T-helper 1 cell treated with Interleukin-12 subunit alpha and Interleukin-12 subunit beta and Interleukin-4 antibody, amounts not matched to agents 30 μg/mL and 1 μg/mL, for 36 hours (primary cell): Measurements from ENCODE around the gene NOXA1.
"Not testable (repeated sequence)": the region's sequence is repeated elsewhere in the genome, so short reads cannot be mapped to it uniquely, and the experiment has no call there.

Experiments
- H3K27ac Mint-ChIP-seq: one replicate; pipeline ENCODE4 v1.8.0; 2021; ENCODE audit warnings: mild to moderate bottlenecking, mixed read lengths
- H3K27me3 Mint-ChIP-seq: one replicate; pipeline ENCODE4 v1.8.0; 2021; ENCODE audit warnings: low read depth, mixed read lengths
- H3K36me3 Mint-ChIP-seq: one replicate; pipeline ENCODE4 v1.8.0; 2021; ENCODE audit warnings: low read depth, mixed read lengths
- H3K4me1 Mint-ChIP-seq: one replicate; pipeline ENCODE4 v1.8.0; 2021; ENCODE audit warnings: low read depth, mixed read lengths
- H3K4me3 Mint-ChIP-seq: one replicate; pipeline ENCODE4 v1.8.0; 2021; ENCODE audit warnings: mild to moderate bottlenecking, moderate library complexity, mixed read lengths
- H3K9me3 Mint-ChIP-seq: one replicate; pipeline ENCODE4 v1.8.0; 2021; ENCODE audit warnings: mixed read lengths

Gene NOXA1

DNA sequence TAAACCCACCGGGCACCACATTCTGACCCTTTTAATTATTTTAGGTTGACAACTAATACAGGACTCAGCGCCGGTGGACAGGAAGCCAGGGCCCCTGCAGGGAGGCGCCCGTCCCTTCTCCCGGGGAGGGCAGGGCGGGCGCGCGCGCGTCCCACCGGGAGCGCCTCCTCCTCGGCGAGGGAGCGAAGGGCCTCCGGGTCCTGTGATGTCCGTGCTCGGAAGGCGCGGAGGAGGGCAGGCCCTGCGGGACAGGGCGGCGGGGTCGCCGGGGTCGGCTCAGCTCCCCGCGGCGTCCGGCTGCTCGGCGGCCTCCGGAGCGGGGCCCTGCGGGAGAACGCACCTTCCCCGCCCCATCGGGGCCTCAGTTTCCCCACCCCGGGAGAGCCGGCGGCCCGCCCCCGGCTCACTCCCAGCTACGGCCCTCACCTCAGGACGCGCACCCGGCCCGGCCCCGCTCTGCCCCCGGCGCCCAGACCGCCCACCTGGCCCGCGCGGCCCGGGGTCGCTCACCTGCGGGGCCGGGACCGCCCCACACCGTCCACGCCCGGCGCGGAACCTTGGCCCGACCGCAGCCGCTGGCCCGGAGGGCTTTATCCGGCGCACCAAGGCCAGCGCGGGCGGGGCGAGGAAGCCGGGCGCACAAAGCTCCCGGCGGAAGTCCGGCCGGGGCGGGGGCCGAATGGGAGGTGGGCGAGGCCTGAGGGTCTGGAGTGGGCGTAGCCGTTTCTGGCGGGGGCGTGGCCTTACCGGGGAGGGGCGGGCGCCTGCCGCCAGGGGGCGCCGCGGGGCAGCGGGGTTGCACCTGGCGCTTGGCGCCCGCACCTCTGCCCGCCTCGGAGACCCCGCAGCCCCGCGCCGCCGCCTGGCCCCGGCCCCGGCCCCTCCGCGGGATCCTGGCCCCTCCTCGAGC, at the start of gene NOXA1, which contains the start of gene EXD3:
NOXA1 (plus strand) TSS at position 790 of the 910 bp plus-strand sequence. CDS start 137 bp downstream, outside the sequence.
EXD3 (minus strand) TSS at position 559 of the 910 bp plus-strand sequence. CDS start 27,805 bp downstream, outside the sequence.
- Mint-ChIP-seq H3K4me3 (peak within 1 kb of the TSS; percentile 87), H3K36me3 (no peaks in the 10 kb centered on the region), H3K4me1 (peaks cover 6% of the 10 kb centered on the region), H3K9me3 (no peaks in the 10 kb centered on the region), H3K27ac (peak within 1 kb of the TSS; percentile 63), H3K27me3 (peaks cover 6% of the 10 kb centered on the region)

DNA sequence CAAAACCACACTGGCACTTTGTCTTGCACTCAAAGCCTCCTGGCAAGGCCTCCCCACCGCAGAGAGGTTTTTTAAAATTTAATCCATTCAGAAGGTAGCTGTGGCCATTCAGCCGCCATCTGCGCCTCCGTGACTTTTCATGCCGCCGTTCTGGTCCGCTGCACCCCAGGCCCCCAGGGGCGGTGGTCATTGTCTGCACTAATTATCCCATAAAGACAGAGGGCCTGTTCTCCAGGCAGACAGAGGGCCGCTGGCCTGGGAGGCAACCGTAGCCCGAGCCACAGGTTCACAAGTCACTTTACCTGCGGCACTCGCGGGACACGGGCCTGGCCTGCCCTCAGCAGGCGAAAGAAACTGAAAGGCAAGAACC, 49.6 kb upstream of the NOXA1 start:
- Mint-ChIP-seq H3K4me1 (no peaks in the 10 kb centered on the region), H3K27me3 (no peaks in the 10 kb centered on the region)

GRCh38 chr9:137374131-137374845, 48.9 kb upstream of the NOXA1 start:
- H3K9me3 Mint-ChIP-seq, result no peaks in the 10 kb centered on the region
- H3K4me3 Mint-ChIP-seq, result no peak overlapping the region
- H3K27me3 Mint-ChIP-seq, result no peaks in the 10 kb centered on the region
- H3K36me3 Mint-ChIP-seq, result no peaks in the 10 kb centered on the region
- H3K27ac Mint-ChIP-seq, result no peak overlapping the region
- no peaks in the 10 kb centered on the region for H3K4me1 Mint-ChIP-seq

More for the DNA sequence above, 49.6 kb upstream of the NOXA1 start:
- H3K4me3 Mint-ChIP-seq, result no peak overlapping the region
- H3K27ac Mint-ChIP-seq, result no peak overlapping the region
- H3K36me3 Mint-ChIP-seq, result no peaks in the 10 kb centered on the region
- H3K9me3 Mint-ChIP-seq, result no peaks in the 10 kb centered on the region

GRCh38 chr9:137375321-137376058, 47.7 kb upstream of the NOXA1 start:
- no peaks in the 10 kb centered on the region for H3K36me3 Mint-ChIP-seq
- H3K4me1 Mint-ChIP-seq, result no peaks in the 10 kb centered on the region
- no peak overlapping the region for H3K4me3 Mint-ChIP-seq
- H3K27ac Mint-ChIP-seq, result no peak overlapping the region
- H3K27me3 Mint-ChIP-seq, result no peaks in the 10 kb centered on the region
- H3K9me3 Mint-ChIP-seq, result no peaks in the 10 kb centered on the region

DNA sequence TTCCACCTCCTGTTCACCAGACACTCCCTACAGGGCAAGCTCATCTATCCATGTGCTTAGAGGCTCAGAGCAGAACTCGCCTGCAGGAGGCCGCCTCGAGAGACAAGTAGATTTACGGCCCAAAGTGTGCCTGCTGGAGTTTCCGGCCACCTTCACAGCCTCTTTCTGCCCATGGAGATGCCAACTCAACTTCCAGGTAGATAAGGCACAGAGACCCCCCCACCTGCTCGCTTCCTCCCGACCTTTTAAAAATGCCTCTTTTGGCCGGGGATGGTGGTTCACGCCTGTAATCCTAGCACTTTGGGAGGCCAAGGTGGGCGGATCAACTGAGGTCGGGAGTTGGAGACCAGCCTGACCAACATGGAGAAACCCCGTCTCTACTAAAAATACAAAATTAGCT, 46.8 kb upstream of the NOXA1 start:
- Mint-ChIP-seq H3K9me3 (no peaks in the 10 kb centered on the region), H3K27ac (no peak overlapping the region), H3K4me3 (no peak overlapping the region), H3K36me3 (no peaks in the 10 kb centered on the region), H3K4me1 (no peaks in the 10 kb centered on the region), H3K27me3 (no peaks in the 10 kb centered on the region)

DNA sequence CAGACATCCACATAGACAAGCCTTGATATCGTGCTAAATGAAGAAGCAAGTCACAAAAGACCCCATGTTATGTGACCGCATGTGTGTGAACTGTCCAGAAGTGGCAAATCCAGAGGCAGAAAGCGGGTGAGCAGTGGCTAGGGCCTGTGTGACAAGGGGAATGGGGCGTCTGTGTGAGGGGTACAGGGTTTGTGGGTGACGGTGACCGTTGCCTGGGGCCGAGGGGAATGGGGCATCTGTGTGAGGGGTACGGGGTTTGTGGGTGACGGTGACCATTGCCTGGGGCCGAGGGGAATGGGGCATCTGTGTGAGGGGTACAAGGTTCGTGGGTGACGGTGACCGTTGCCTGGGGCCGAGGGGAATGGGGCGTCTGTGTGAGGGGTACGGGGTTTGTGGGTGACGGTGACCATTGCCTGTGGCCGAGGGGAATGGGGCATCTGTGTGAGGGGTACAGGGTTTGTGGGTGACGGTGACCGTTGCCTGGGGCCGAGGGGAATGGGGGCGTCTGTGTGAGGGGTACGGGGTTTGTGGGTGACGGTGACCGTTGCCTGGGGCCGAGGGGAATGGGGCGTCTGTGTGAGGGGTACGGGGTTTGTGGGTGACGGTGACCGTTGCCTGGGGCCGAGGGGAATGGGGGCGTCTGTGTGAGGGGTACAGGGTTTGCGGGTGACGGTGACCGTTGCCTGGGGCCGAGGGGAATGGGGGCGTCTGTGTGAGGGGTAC, 44.3 kb upstream of the NOXA1 start:
- H3K9me3 Mint-ChIP-seq, H3K4me1 Mint-ChIP-seq, H3K36me3 Mint-ChIP-seq, H3K27me3 Mint-ChIP-seq, H3K4me3 Mint-ChIP-seq: not testable (repeated sequence)
- H3K27ac Mint-ChIP-seq, result peak overlapping the region; percentile 1

DNA sequence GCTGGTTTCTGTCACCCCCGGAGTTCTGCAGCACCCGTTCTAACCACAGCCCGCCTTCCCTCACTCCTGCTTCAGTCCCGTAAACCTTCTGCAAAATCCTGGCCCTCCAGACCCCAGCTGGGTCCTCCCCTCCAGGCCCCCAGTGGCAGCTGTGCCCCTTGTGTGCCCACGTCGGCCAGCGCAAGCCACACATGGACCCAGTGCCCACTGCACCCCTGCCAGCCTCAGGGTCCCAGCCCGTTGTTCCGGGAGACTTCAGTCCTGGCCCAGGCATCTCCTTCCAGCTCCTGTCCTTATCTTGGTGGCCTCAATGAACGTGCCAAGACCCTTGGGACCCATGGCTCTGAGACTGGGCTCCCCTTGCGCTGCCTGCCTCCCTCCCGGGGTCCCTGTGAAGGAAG, 43.4 kb upstream of the NOXA1 start:
- no peaks in the 10 kb centered on the region for H3K9me3 Mint-ChIP-seq
- no peaks in the 10 kb centered on the region for H3K36me3 Mint-ChIP-seq
- no peaks in the 10 kb centered on the region for H3K4me1 Mint-ChIP-seq
- no peaks in the 10 kb centered on the region for H3K27me3 Mint-ChIP-seq
- no peak overlapping the region for H3K4me3 Mint-ChIP-seq
- no peak overlapping the region for H3K27ac Mint-ChIP-seq

DNA sequence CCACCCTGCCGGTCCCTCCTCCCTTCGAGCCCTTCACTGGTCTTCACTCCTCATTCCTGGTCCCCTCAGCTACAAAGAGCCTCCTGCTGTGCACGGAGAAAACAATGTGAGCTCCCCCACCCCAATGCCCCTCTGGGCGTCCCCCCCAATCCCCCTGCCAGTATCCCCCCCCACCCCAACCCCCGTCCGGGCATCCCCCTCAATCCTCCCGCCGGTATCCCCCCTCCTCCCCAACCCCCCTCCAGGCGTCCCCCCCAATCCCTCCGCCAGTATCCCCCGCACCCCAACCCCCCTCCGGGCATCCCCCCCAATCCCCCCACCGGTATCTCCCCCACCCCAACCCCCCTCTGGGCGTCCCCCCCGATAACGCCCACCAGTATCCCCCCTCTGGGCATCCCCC, 43.0 kb upstream of the NOXA1 start:
- Mint-ChIP-seq H3K4me1 (no peaks in the 10 kb centered on the region), H3K27ac (no peak overlapping the region), H3K27me3 (no peaks in the 10 kb centered on the region), H3K9me3 (no peaks in the 10 kb centered on the region), H3K36me3 (no peaks in the 10 kb centered on the region), H3K4me3 (no peak overlapping the region)

GRCh38 chr9:137380606-137381005, 42.6 kb upstream of the NOXA1 start:
- H3K4me1 Mint-ChIP-seq, result no peaks in the 10 kb centered on the region
- no peaks in the 10 kb centered on the region for H3K36me3 Mint-ChIP-seq
- no peaks in the 10 kb centered on the region for H3K27me3 Mint-ChIP-seq
- H3K9me3 Mint-ChIP-seq, result no peaks in the 10 kb centered on the region
- no peak overlapping the region for H3K4me3 Mint-ChIP-seq
- no peak overlapping the region for H3K27ac Mint-ChIP-seq

- Mint-ChIP-seq H3K27me3 (no peaks in the 10 kb centered on the region), H3K4me3 (no peak overlapping the region), H3K36me3 (no peaks in the 10 kb centered on the region), H3K27ac (no peak overlapping the region), H3K4me1 (no peaks in the 10 kb centered on the region), H3K9me3 (no peaks in the 10 kb centered on the region)
Observed at GRCh38 chr9:137381501-137382443, 41.4 kb upstream of the NOXA1 start.

- H3K4me3 Mint-ChIP-seq, result no peak overlapping the region
- H3K27ac Mint-ChIP-seq, result no peak overlapping the region
- no peaks in the 10 kb centered on the region for H3K36me3 Mint-ChIP-seq
- H3K27me3 Mint-ChIP-seq, result no peaks in the 10 kb centered on the region
- H3K9me3 Mint-ChIP-seq, result no peaks in the 10 kb centered on the region
- H3K4me1 Mint-ChIP-seq, result no peaks in the 10 kb centered on the region
Observed at GRCh38 chr9:137382444-137383080, 40.6 kb upstream of the NOXA1 start.

DNA sequence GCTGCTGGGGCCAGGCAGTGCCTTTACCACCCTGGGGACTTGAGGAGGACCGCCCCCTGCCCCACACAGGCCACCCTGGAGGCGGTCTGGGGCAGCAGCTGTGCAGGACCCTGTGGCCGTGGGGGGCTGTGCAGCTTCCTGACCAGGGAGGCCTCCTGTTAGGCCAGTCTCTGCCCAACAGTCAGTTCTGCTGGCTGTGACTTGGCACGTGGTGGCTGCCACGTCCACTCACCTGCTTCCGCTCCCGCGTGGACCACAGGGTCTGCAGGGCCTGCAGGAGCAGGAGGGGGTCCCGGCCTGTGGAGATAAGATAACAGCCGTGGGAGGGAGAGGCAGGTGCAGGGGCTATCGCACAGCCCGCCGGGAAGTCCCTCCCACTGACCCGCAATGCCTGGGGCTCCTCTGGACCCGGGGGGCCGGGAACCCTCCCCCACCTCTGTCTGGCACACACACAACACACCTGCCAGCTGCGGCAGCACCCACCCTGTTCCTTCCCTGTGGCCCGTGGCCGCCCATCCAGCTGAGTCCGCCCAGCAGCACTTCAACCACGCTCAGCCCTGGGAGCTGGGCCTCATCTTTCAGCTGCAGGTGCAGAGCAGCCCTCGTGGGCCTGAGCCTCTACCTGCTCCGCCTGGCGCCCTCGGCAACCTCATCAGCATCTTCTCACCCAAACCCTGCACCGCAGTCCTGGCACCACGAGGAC, 40.0 kb upstream of the NOXA1 start:
- no peaks in the 10 kb centered on the region for H3K36me3 Mint-ChIP-seq
- H3K27ac Mint-ChIP-seq, result no peak overlapping the region
- H3K4me1 Mint-ChIP-seq, result no peaks in the 10 kb centered on the region
- H3K27me3 Mint-ChIP-seq, result no peaks in the 10 kb centered on the region
- H3K4me3 Mint-ChIP-seq, result no peak overlapping the region
- H3K9me3 Mint-ChIP-seq, result no peaks in the 10 kb centered on the region
